ENCODE data around the gene ADGRA1. TPM values are rescaled to one million over a fixed set of nuclear protein-coding genes. Genes with fewer than 3 reads are reported as not detected.

The ADGRA1 gene
- total RNA-seq, 4 donors from 2014 or later, result 0.13 TPM; not detected in 3

DNA sequence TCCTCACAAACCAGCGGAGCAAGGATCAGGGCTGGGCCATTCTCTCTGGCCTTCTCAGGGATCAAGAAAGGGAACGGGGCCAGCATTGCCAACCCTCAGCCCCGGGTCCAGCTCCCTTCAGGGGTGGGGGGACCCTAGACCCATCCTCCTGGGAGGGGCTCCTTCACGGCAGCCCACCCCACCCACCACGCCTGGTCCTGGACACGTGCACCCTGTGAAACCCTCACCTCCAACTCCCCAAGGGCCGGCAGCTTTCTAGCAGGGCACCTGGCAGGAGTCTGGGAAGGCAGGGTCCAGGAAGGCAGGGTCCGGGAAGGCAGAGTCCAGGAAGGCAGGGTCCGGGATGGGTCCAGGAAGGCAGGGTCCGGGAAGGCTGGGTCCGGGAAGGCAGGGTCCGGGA lies 46.6 kb upstream of the ADGRA1 start:
- TF ChIP-seq, protein P1, sequence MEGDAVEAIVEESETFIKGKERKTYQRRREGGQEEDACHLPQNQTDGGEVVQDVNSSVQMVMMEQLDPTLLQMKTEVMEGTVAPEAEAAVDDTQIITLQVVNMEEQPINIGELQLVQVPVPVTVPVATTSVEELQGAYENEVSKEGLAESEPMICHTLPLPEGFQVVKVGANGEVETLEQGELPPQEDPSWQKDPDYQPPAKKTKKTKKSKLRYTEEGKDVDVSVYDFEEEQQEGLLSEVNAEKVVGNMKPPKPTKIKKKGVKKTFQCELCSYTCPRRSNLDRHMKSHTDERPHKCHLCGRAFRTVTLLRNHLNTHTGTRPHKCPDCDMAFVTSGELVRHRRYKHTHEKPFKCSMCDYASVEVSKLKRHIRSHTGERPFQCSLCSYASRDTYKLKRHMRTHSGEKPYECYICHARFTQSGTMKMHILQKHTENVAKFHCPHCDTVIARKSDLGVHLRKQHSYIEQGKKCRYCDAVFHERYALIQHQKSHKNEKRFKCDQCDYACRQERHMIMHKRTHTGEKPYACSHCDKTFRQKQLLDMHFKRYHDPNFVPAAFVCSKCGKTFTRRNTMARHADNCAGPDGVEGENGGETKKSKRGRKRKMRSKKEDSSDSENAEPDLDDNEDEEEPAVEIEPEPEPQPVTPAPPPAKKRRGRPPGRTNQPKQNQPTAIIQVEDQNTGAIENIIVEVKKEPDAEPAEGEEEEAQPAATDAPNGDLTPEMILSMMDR (IDR thresholded peaks at IDR 0.05), result no peak
- TF ChIP-seq POLR2A (IDR thresholded peaks at IDR 0.05) (no peak), EP300 (IDR thresholded peaks at IDR 0.05) (no peak), POLR2AphosphoS5 (IDR thresholded peaks at IDR 0.05) (no peak)
- WGBS, 2 donors (ENCODE audit: low coverage in 1 of 2), result 92% methylated on average over 7 of the region's 12 CpGs; no CpG with 5 or more reads in 1 of the 2 donors
- peaks cover 87% of the 10 kb centered on the region for H3K27me3 ChIP-seq

DNA sequence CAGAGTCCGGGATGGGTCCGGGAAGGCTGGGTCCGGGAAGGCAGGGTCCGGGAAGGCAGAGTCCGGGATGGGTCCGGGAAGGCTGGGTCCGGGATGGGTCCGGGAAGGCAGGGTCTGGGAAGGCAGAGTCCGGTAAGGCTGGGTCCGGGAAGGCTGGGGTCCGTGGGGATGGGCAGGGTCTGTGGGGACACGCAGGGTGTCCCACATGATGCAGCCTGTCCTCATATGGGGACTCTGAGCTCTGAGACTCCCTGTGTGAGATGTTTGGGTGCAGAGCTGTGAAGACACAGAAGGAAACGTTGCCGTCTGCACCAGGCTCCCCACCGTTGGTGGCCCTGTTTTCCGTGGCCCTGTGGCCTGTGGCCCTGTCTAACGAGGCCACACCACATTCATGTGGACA lies 45.7 kb upstream of the ADGRA1 start:
- Histone ChIP-seq H3K36me3 (no peaks in the 10 kb centered on the region), H3K9me3 (no peaks in the 10 kb centered on the region), H3K27me3 (peaks cover 95% of the 10 kb centered on the region), H3K4me3 (no peak overlapping the region), H3K4me1 (no peaks in the 10 kb centered on the region), H3K27ac (no peak overlapping the region)
- 86% methylated on average over 6 of the region's 17 CpGs; no CpG with 5 or more reads in 1 of the 2 donors for WGBS, 2 donors (ENCODE audit: low coverage in 1 of 2)
- TF ChIP-seq POLR2AphosphoS5 (IDR thresholded peaks at IDR 0.05), result no peak
- TF ChIP-seq, protein P1 (IDR thresholded peaks at IDR 0.05), result no peak
- no peak for TF ChIP-seq POLR2A (IDR thresholded peaks at IDR 0.05)
- TF ChIP-seq EP300 (IDR thresholded peaks at IDR 0.05), result no peak
- ATAC-seq, result no peak

More for the DNA sequence above, 46.6 kb upstream of the ADGRA1 start:
- Histone ChIP-seq H3K4me1 (no peaks in the 10 kb centered on the region), H3K27ac (no peak overlapping the region), H3K36me3 (no peaks in the 10 kb centered on the region), H3K4me3 (no peak overlapping the region), H3K9me3 (no peaks in the 10 kb centered on the region)
- ATAC-seq, result no peak

DNA sequence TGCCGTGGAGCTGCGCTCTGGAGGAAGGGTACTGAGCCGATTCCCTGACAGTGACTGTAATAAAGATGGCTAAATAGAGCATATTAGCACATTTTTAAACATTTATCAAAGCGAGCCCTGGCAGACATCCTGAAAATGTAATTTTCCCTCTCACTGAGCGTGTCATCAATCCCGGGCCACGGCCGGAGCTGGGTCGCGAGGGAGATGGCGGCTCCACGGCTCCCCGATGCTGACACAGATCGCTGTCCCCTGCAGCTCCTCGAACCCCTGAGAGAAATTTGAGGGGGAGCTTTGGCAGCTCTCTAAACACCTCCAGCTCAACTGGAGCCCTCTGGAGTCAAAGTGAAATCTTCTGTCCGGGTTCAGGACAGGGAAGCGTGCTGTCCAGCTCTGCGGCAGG lies 44.9 kb upstream of the ADGRA1 start:
- Histone ChIP-seq H3K9me3 (no peaks in the 10 kb centered on the region), H3K4me3 (no peak overlapping the region), H3K27me3 (peaks cover 98% of the 10 kb centered on the region), H3K36me3 (no peaks in the 10 kb centered on the region), H3K27ac (no peak overlapping the region), H3K4me1 (no peaks in the 10 kb centered on the region)
- no peak for ATAC-seq
- 51% methylated on average over 2 of the region's 18 CpGs; no CpG with 5 or more reads in 1 of the 2 donors for WGBS, 2 donors (ENCODE audit: low coverage in 1 of 2)
- no peak for TF ChIP-seq POLR2AphosphoS5 (IDR thresholded peaks at IDR 0.05)
- TF ChIP-seq, protein P1 (IDR thresholded peaks at IDR 0.05), result no peak
- TF ChIP-seq POLR2A (IDR thresholded peaks at IDR 0.05), result no peak
- TF ChIP-seq EP300 (IDR thresholded peaks at IDR 0.05), result no peak

DNA sequence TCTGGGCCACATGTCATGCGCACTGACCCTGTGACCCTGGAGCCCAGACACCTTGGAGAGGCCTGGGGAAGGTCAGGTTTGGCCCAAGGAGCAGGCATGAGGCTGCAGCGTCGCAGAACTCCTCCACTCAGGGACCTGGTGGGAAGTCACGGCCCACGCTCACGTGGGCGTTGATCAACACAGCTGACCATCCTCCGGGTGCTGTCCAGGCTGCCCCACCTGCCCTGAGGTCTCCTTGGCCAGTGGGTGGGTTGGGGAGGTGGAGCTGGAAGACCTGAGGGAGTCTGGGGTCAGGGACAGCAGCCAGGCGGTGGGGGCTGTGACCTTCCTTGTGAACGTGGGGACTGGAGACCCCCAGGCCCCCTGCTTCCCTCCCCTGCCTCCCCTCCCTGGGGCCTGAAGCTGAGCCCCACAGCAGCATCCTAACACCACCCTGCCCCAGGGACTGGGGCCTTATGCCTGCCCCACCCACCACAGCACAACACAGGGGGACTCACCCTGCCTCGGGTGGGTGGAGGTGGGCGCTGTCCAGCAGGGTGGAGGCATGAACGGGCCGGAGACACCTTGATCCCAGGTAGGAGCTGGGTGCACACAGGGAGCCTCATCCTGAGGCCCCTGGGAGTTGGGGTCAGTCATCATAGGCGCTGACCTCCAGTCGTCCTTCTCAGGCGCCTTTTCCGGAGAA lies 44.0 kb upstream of the ADGRA1 start:
- no peak for ATAC-seq
- Histone ChIP-seq H3K27ac (no peak overlapping the region), H3K4me1 (no peaks in the 10 kb centered on the region), H3K27me3 (peaks cover 98% of the 10 kb centered on the region), H3K9me3 (no peaks in the 10 kb centered on the region), H3K4me3 (no peak overlapping the region), H3K36me3 (no peaks in the 10 kb centered on the region)
- TF ChIP-seq POLR2A (IDR thresholded peaks at IDR 0.05) (no peak), POLR2AphosphoS5 (IDR thresholded peaks at IDR 0.05) (no peak), EP300 (IDR thresholded peaks at IDR 0.05) (no peak)
- TF ChIP-seq, protein P1 (IDR thresholded peaks at IDR 0.05), result no peak
- WGBS, 2 donors (ENCODE audit: low coverage in 1 of 2), result 100% methylated on average over 1 of the region's 18 CpGs; no CpG with 5 or more reads in 1 of the 2 donors

DNA sequence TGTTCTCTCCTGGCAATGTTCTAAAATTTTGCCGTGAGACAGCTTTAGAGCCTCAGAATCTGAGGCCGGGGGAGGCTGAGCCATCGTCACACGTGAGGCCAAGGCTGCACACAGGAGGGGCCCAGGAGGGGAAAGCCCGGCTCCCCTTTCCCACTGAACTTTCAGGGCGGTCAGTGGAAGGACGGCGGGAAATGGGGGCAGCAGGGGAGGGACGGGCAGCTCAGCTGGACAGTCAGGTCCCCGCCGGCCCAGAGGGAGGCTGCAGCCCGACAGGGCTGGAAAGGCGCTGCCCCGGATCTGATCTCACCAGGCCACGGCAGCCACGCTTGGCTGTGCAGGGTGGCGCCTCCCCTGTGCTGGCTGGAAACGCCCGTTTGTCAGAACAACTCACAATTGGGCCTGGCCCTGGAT lies 43.3 kb upstream of the ADGRA1 start:
- Histone ChIP-seq H3K4me3 (no peak overlapping the region), H3K27me3 (peaks cover 98% of the 10 kb centered on the region), H3K27ac (no peak overlapping the region), H3K36me3 (no peaks in the 10 kb centered on the region), H3K9me3 (no peaks in the 10 kb centered on the region), H3K4me1 (no peaks in the 10 kb centered on the region)
- TF ChIP-seq POLR2A (IDR thresholded peaks at IDR 0.05) (no peak), EP300 (IDR thresholded peaks at IDR 0.05) (no peak), POLR2AphosphoS5 (IDR thresholded peaks at IDR 0.05) (no peak)
- TF ChIP-seq, protein P1 (IDR thresholded peaks at IDR 0.05), result no peak
- ATAC-seq, result peak; percentile 62
- 46% methylated on average over 9 of the region's 19 CpGs; no CpG with 5 or more reads in 1 of the 2 donors for WGBS, 2 donors (ENCODE audit: low coverage in 1 of 2)
